SU-DHL-6 (cell line): ENCODE data around the gene CPT1B.

ENCODE experiments used
- H2AFZ ChIP-seq: fragments of 200-600 bp; sonication (generic); 2 replicates; pipeline ENCODE4 v1.6.1; 2014; ENCODE audit warnings: low read depth, mild to moderate bottlenecking, moderate library complexity, mixed read lengths, antibody characterized with exemption, low read length; ENCODE audit not compliant: severe bottlenecking
- H3F3A ChIP-seq: fragments of 200-600 bp; shearing (Covaris generic); 2 replicates; pipeline ENCODE4 v1.6.0; 2016; ENCODE audit warnings: antibody characterized with exemption, mild to moderate bottlenecking; ENCODE audit not compliant: insufficient read depth
- H3K27ac ChIP-seq: fragments of 200-600 bp; sonication (generic); 2 replicates; pipeline ENCODE4 v1.5.1; 2016; ENCODE audit warnings: low read depth, mild to moderate bottlenecking, low read length, moderate library complexity, mixed read lengths
- H3K27me3 ChIP-seq: fragments of 200-600 bp; sonication (generic), shearing (Covaris generic); 2 replicates; pipeline ENCODE4 v1.6.0; 2014; ENCODE audit warnings: mild to moderate bottlenecking, low read length
- H3K36me3 ChIP-seq: fragments of 200-600 bp; sonication (generic); 2 replicates; pipeline ENCODE4 v1.6.1; 2014; ENCODE audit warnings: mild to moderate bottlenecking, low read length, mixed read lengths
- H3K4me2 ChIP-seq: fragments of 300-600, 200-600 bp; shearing (Covaris generic), sonication (generic); 2 replicates; pipeline ENCODE4 v1.6.0; 2014; ENCODE audit warnings: low read length, low read depth, mild to moderate bottlenecking; ENCODE audit not compliant: poor library complexity, severe bottlenecking
- H3K4me3 ChIP-seq: fragments of 200-600 bp; sonication (generic); 2 replicates; pipeline ENCODE4 v1.5.1; 2014; ENCODE audit warnings: antibody characterized with exemption, low read length, mild to moderate bottlenecking, mixed read lengths; ENCODE audit not compliant: insufficient read depth, poor library complexity, severe bottlenecking
- H3K79me2 ChIP-seq: fragments of 200-600 bp; sonication (generic); 2 replicates; pipeline ENCODE4 v1.6.1; 2014; ENCODE audit warnings: mild to moderate bottlenecking, low read length, moderate library complexity; ENCODE audit not compliant: insufficient read depth
- H3K9ac ChIP-seq: fragments of 200-600 bp; sonication (generic); 2 replicates; pipeline ENCODE4 v1.7.0; 2014; ENCODE audit warnings: mild to moderate bottlenecking, low read length
- H3K9me2 ChIP-seq: fragments of 200-600 bp; sonication (generic); replicated peaks from 2 replicates; pipeline ENCODE4 v1.6.1; 2014; ENCODE audit warnings: low read length; ENCODE audit not compliant: insufficient read depth
- H3K9me3 ChIP-seq: fragments of 200-600 bp; sonication (generic); 2 replicates; pipeline ENCODE4 v1.6.1; 2014; ENCODE audit warnings: low read length, mixed read lengths; ENCODE audit not compliant: insufficient read depth
- H4K20me1 ChIP-seq: fragments of 200-600 bp; sonication (generic); 2 replicates; pipeline ENCODE4 v1.6.1; 2014; ENCODE audit warnings: low read depth, mild to moderate bottlenecking, antibody characterized with exemption, low read length, moderate library complexity, mixed read lengths
- CTCF ChIP-seq: fragments of 200-600 bp; sonication (generic); IDR thresholded peaks from one replicate; pipeline ENCODE4 v1.5.1; 2017; ENCODE audit warnings: antibody characterized with exemption, mild to moderate bottlenecking, low read length, moderate library complexity; ENCODE audit not compliant: insufficient read depth, poor library complexity, severe bottlenecking
- EZH2phosphoT487 ChIP-seq: fragments of 200-600 bp; sonication (generic), shearing (Covaris generic); conservative IDR thresholded peaks from 2 replicates; pipeline ENCODE4 v1.6.1; 2018; ENCODE audit warnings: mild to moderate bottlenecking, antibody characterized with exemption, low read length, moderate library complexity, mixed read lengths

Gene CPT1B

DNA sequence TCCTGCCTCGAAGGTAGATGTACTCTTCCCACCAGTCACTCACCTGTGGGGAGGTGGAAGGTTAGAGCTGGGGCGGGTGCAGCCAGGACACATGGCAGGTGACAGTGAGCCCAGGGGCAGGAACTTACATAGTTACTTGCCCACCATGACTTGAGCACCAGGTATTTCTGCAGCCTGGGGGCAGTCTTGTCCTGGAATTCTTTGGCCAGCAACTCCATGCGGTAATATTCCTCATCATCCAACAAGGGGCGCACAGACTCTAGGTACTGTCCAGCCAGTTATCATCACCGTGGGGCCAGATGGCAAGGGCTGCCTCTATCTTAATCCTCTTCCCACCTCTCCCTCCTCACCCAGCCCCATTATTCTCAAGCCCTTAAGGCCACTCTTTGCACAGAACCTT, 2.2 kb downstream of the CPT1B start:
- no peaks in the 10 kb centered on the region for H3K36me3 ChIP-seq
- TF ChIP-seq EZH2phosphoT487 (no peak), CTCF (no peak)

DNA sequence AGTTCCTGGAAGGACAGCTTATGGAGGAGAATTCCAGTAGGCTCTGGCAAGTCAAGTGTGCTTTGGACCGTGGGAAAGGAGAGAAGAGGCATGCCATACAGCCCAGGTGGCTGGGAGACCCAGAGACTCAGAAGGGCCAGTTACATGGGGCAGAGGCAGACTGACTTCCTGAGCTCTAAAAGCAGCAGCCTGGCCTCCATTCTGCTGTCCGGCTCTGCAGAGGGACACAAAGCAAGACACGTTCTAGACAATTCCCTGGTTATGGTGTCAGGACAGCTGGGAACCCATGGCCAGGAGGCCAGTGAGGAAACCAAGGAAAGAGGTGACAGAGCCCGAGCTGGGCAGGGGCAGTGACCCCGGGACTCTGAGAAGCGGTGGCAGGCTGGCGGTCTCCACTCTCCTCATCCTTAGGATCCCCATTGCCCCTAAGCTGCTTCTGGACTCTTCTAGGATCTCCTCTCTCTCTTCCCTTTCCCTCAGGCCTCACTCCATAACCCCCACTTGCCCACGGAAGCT, 2.7 kb downstream of the CPT1B start:
- no peaks in the 10 kb centered on the region for H3K9me3 ChIP-seq
- H2AFZ ChIP-seq: no peak overlapping the region

More for the DNA sequence above, 2.2 kb downstream of the CPT1B start:
- Histone ChIP-seq H2AFZ (no peak overlapping the region), H3F3A (no peaks in the 10 kb centered on the region), H3K9me3 (no peaks in the 10 kb centered on the region), H3K4me2 (no peak overlapping the region), H3K27ac (no peak overlapping the region), H3K79me2 (no peaks in the 10 kb centered on the region), H3K27me3 (no peaks in the 10 kb centered on the region), H3K9me2 (no peaks in the 10 kb centered on the region), H3K4me3 (no peak overlapping the region), H3K9ac (no peak overlapping the region), H4K20me1 (no peaks in the 10 kb centered on the region; the same call in 1 of the 2 replicates)

DNA sequence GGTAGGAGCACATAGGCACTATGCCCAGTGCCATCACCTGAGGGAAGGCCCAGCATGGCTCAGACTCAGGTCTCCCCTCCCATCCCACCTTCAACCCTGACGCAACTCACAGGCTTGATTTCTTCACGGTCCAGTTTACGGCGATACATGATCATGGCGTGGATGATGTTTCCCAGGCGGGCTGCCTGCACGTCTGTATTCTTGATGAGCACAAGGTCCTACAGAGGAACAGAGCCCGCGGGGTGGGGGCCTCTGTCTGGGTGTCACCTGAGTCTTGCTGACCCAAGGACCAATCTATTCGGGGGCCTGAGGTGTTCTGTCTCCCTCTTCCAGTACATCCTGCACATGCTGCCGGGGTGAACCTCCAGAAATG, 3.9 kb downstream of the CPT1B start:
- no peaks in the 10 kb centered on the region; the same call in 1 of the 2 replicates for H4K20me1 ChIP-seq
- no peaks in the 10 kb centered on the region for H3K79me2 ChIP-seq
- no peak overlapping the region for H3K4me3 ChIP-seq
- no peak overlapping the region for H3K9ac ChIP-seq
- no peaks in the 10 kb centered on the region for H3K9me2 ChIP-seq
- no peaks in the 10 kb centered on the region for H3K27me3 ChIP-seq
- TF ChIP-seq EZH2phosphoT487 (no peak), CTCF (no peak)
- no peak overlapping the region for H2AFZ ChIP-seq
- H3K27ac ChIP-seq: no peak overlapping the region
- no peaks in the 10 kb centered on the region for H3F3A ChIP-seq
- H3K9me3 ChIP-seq: no peaks in the 10 kb centered on the region
- no peak overlapping the region for H3K4me2 ChIP-seq
- no peaks in the 10 kb centered on the region for H3K36me3 ChIP-seq

More for the DNA sequence above, 2.7 kb downstream of the CPT1B start:
- Histone ChIP-seq H3K36me3 (no peaks in the 10 kb centered on the region), H3F3A (no peaks in the 10 kb centered on the region), H3K9me2 (no peaks in the 10 kb centered on the region), H3K79me2 (no peaks in the 10 kb centered on the region), H3K27me3 (no peaks in the 10 kb centered on the region), H4K20me1 (no peaks in the 10 kb centered on the region; the same call in 1 of the 2 replicates), H3K4me2 (no peak overlapping the region), H3K9ac (no peak overlapping the region), H3K27ac (no peak overlapping the region), H3K4me3 (no peak overlapping the region)
- TF ChIP-seq CTCF: no peak
- no peak for TF ChIP-seq EZH2phosphoT487
